ENCODE data around the gene JMJD1C. TPM values are rescaled to one million over a fixed set of nuclear protein-coding genes. Genes with fewer than 3 reads are reported as not detected.
"Not testable (repeated sequence)": the region's sequence is repeated elsewhere in the genome, so short reads cannot be mapped to it uniquely, and the experiment has no call there.

JMJD1C gene
- total RNA-seq, 1 donor from 2014 or later: 68.7 TPM

DNA sequence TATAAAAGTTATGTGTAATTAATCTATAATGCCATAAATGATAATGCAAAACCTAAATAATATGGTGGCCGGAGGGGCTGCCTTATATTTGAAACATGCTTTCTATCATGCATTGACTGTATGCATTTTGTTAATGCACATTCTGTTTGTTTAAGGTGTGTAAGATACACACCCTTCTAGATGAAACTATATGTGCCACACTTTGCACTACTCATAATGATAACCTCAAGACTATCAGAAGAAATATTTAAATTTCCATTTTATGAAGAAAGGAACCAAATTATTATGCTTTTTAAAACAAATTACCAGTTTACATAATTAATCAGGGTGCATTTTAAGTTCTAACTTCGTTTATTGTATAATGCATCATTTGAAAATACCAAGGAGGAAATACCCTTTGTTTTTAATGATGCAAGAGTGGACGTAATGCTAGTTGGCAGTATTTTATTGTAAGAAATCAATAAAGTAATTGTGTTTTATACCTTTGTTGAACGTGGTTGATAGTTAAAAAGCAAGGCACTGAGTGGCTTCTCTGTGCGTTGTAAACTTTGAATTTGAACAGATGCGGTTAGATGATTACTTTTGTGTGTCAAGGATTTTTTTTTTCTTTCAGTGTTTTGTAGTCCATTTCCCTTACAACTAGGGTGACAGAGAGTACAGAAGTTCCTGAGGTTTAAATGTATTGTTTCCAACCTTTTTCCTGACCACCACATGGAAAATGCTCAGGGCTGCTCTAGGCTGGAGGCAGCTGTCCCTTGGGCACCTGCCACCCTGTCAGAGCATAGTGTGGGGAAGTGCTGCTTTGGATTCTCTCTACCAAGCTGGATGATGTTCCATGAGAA is 311.0 kb downstream of the JMJD1C start:
- peak overlapping the region; percentile 27 for H3K27ac Mint-ChIP-seq (ENCODE audit: unreplicated experiment)
- no peaks in the 10 kb centered on the region for H3K9me3 Mint-ChIP-seq

GRCh38 chr10:63153868-63154545 is 311.8 kb downstream of the JMJD1C start:
- not testable (repeated sequence) for H3K27me3 Mint-ChIP-seq (ENCODE audit: low read depth); DNase-seq (ENCODE audit: low read depth, low spot score); H3K36me3 Mint-ChIP-seq (ENCODE audit: low read depth); H3K4me1 Mint-ChIP-seq; H3K4me3 Mint-ChIP-seq; H3K9me3 Mint-ChIP-seq; H3K27ac Mint-ChIP-seq (ENCODE audit: unreplicated experiment)

More for the DNA sequence above, 311.0 kb downstream of the JMJD1C start:
- no peak for DNase-seq (ENCODE audit: low read depth, low spot score)
- H3K4me1 Mint-ChIP-seq: peaks cover 10% of the 10 kb centered on the region
- TF ChIP-seq CTCF (conservative IDR thresholded peaks at IDR 0.05): no peak
- no peaks in the 10 kb centered on the region for H3K27me3 Mint-ChIP-seq (ENCODE audit: low read depth)
- peaks cover 7% of the 10 kb centered on the region for H3K36me3 Mint-ChIP-seq (ENCODE audit: low read depth)
- no peak overlapping the region for H3K4me3 Mint-ChIP-seq

DNA sequence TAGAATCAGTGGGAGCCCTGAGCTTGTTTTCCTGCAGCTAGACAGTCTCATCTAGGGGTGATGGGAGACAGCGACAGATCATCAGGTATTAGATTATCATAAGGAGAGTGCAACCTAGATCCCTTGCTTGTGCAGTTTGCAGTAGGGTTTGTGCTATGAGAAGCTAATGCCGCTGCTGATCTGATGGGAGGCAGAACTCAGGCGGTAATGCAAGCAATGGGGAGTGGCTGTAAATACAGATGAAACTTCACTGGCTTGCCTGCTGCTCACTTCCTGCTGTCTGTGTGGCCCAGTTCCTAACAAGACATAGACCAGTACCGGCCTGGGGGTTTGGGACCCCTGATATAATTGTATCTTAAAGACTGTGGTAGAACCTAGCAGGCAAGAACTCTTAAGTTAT is 315.0 kb downstream of the JMJD1C start:
- DNase-seq (ENCODE audit: low read depth, low spot score): no peak
- Mint-ChIP-seq H3K4me3 (no peak overlapping the region), H3K4me1 (peaks cover 17% of the 10 kb centered on the region), H3K27me3 (ENCODE audit: low read depth) (no peaks in the 10 kb centered on the region), H3K27ac (ENCODE audit: unreplicated experiment) (no peak overlapping the region), H3K36me3 (ENCODE audit: low read depth) (peaks cover 7% of the 10 kb centered on the region), H3K9me3 (no peaks in the 10 kb centered on the region)
- TF ChIP-seq CTCF (conservative IDR thresholded peaks at IDR 0.05): no peak

GRCh38 chr10:63146503-63146902 is 319.3 kb downstream of the JMJD1C start:
- peaks cover 22% of the 10 kb centered on the region for H3K4me1 Mint-ChIP-seq
- no peaks in the 10 kb centered on the region for H3K27me3 Mint-ChIP-seq (ENCODE audit: low read depth)
- H3K27ac Mint-ChIP-seq (ENCODE audit: unreplicated experiment): no peak overlapping the region
- DNase-seq (ENCODE audit: low read depth, low spot score): no peak
- H3K9me3 Mint-ChIP-seq: no peaks in the 10 kb centered on the region
- no peak overlapping the region for H3K4me3 Mint-ChIP-seq
- no peak for TF ChIP-seq CTCF (conservative IDR thresholded peaks at IDR 0.05)
- no peaks in the 10 kb centered on the region for H3K36me3 Mint-ChIP-seq (ENCODE audit: low read depth)

DNA sequence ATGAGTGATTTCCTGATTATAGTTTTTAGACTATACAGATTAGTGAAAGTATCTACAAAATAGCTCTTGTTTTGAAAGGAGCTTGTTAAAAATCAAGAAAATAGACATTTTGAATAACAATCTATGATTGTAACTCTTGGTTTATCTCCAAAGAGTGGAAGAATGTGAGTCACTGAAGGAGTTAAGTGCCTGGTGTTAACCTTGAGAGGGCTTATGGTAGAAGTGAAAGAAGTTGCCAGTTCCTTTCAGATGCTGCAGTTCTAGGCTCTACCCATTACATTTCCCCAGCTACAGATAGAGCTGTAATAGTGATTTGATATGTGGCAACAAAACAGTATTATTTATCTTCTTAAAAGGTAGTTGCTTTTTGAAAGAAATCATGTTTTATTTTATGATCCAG is 320.0 kb downstream of the JMJD1C start:
- Mint-ChIP-seq H3K4me1 (peaks cover 22% of the 10 kb centered on the region), H3K27me3 (ENCODE audit: low read depth) (no peaks in the 10 kb centered on the region), H3K27ac (ENCODE audit: unreplicated experiment) (no peak overlapping the region), H3K9me3 (no peaks in the 10 kb centered on the region), H3K36me3 (ENCODE audit: low read depth) (no peaks in the 10 kb centered on the region), H3K4me3 (no peak overlapping the region)
- no peak for TF ChIP-seq CTCF (conservative IDR thresholded peaks at IDR 0.05)
- no peak for DNase-seq (ENCODE audit: low read depth, low spot score)

- Mint-ChIP-seq H3K27me3 (ENCODE audit: low read depth) (no peaks in the 10 kb centered on the region), H3K27ac (ENCODE audit: unreplicated experiment) (no peak overlapping the region), H3K36me3 (ENCODE audit: low read depth) (no peaks in the 10 kb centered on the region), H3K4me1 (peaks cover 22% of the 10 kb centered on the region), H3K9me3 (no peaks in the 10 kb centered on the region), H3K4me3 (no peak overlapping the region)
- DNase-seq (ENCODE audit: low read depth, low spot score): no peak
- TF ChIP-seq CTCF (conservative IDR thresholded peaks at IDR 0.05): no peak
Observed at GRCh38 chr10:63143987-63144386, 321.8 kb downstream of the JMJD1C start.

All from neural crest cell (in vitro differentiated cells).